GM21528 (cell line): ENCODE results near the gene DDX23.
"Not testable (repeated sequence)": the region's sequence is repeated elsewhere in the genome, so short reads cannot be mapped to it uniquely, and the experiment has no call there.

ENCODE experiments used
- ATAC-seq: cut with Tn5 transposase; IDR thresholded peaks from one replicate; pipeline ENCODE4 v1.9.1; 2021; ENCODE audit warnings: mild to moderate bottlenecking, moderate library complexity; ENCODE audit not compliant: unreplicated experiment, low FRiP score

The DDX23 gene

DNA sequence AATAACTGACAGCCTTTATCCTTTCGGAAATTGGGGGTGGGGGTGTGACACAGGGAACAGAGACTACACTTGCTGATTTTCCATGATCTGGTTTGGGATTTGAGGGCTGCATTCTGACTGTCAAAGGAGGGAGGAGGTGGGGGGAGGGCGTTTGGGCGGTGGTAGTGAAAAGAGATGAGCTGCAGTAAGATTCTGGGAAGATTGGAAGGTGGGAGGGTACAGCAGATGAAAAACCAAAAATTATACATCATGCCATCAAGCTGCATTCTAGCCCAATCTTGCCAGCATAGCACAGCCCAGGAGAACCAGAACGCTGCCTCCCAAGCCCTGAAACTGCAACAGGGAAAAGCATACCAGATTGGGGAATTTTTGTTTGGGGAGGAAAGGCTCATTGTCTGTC, 11.3 kb upstream of the DDX23 start:
- no peak for ATAC-seq

DNA sequence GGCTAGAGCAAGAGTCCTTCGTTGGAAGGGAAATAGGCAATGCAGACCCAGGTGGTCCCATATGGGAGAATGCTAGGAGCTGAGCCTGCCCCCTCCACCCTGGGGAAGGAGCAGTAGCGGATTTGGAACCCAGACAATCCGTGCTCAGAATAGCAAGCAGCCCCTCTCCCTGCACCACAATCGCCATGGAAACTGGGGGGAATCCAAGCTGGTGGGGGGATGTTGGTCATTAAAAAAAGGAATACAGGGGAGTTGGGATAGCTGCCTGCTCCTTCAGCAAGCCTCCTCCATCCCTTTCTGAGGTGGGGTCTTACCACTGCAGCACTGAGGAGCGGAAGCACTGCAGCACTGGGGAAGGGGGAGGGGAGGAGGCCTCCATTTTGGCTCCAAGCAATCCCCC, 10.8 kb upstream of the DDX23 start:
- no peak for ATAC-seq

DNA sequence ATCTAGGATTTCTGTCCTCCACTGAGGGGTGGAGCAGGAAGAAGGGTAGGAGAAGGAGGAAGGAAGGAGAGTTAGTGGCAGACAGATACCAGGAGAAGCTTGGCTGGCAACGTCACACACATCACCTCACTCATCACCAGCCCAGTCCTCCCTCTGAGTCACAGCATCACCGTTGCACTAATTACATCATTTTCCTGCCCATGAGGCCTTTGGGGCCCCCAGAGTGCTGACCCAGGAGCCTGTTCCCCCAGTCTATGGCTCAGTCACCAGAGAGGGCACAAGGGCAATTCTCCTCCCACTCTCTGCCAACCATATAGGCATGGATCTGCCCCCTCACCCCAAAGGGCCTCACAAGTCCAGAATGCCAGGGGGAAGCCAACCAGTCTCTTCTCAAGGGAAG, 9.1 kb upstream of the DDX23 start:
- no peak for ATAC-seq

DNA sequence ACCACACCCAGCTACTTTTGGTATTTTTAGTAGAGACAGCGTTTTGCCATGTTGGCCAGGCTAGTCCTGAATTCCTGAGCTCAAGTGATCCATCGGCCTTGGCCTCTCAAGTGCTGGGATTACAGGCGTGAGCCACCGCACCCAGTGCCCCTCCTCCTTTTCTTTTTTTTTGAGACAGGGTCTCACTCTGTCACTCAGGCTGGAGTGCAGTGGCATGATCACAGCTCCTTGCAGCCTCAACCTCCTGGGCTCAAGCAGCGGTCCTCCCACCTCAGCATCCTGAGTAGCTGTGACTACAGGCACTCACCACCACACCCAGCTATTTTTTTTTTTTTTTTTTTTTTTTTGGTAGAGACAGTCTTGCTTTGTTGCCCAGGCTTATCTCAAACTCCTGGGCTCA, 8.3 kb upstream of the DDX23 start:
- not testable (repeated sequence) for ATAC-seq

DNA sequence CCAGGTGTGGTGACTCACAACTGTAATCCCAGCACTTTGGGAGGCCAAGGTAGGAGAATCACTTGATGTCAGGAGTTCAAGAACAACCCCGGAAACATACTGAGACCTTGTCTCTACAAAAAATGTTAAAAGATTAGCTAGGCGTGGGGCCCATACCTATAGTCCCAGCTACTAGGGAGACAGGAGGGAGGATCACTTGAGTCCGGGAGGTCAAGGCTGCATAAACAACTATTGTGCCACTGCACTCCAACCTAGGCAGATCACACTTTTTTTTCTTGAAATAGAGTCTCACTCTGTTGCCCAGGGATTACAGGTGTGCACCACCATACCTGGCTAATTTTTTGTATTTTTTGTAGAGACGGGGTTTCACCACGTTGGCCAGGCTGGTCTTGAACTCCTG, 7.6 kb upstream of the DDX23 start:
- no peak for ATAC-seq

DNA sequence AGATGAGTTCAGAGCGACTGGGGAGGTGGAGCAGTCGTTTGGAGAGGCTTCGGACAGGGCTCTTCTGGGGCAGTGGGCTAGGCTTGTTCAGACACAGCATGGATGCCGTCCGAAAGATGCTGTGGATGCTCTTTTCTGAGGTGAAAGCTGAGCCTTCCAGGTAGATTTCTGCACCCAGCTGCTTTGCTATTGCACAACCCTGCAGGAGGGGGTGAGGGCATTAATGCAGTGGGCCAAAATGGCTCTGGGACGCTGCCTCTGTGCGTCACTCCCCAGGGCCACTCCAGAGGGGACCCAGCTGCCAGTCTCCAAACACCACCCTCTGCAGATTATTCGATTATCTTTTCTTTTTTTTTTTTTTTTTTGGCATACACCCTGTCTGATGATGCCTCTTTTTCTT, 6.1 kb upstream of the DDX23 start:
- ATAC-seq = no peak

DNA sequence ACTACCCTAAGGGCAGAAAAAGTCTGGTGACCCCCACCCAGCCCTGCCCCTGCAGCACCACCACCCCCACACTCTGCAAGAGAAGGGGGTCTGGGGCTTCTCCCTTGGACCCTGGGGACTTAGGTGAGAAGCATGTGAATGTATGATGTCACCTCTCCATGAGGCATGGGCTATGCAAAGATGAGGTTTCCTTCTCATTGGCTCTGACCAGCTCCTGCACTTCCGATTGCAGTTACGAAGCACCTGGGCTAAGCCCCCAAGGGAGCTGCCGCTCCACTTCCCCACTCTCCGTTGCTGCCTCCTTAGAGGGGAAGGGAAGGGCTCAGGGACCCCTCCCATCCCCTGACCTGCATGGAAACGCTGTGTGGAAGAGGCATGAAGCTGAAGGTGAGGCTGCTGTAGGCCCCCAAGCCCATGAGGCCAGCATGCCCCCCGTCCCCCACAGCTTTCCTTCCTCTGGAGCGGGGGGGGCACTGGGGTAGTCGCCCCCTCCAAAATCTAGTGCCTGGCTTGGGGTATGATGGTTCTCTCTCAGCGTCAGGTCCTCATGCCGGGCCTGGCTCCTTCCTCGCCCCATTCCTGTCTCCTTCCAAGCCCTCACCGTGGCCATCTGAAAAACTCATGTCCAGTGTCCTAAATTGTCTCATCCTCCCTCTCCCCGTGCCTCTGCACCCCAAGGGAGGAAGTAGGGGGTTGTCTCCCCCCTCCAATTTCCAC, 5.5 kb upstream of the DDX23 start:
- ATAC-seq = no peak

DNA sequence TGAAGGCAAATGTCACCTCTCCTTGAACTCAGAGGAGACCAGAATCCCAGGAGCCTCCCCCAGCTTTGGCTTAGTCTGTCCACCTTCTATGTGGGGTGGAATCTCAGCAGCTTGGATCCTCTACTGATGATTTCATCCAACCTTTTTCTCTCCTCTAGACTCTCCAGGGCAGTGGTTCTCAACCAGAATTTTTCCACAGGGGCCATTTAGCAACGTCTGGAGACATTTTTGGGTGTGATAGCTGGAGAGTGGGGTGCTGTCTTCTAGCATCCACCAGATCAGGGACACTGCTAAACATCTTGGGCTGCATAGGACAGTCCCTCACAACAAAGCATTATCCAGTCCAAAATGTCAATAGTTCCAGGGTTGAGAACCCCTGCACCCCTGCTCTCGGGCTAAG, 4.4 kb upstream of the DDX23 start:
- ATAC-seq = no peak

DNA sequence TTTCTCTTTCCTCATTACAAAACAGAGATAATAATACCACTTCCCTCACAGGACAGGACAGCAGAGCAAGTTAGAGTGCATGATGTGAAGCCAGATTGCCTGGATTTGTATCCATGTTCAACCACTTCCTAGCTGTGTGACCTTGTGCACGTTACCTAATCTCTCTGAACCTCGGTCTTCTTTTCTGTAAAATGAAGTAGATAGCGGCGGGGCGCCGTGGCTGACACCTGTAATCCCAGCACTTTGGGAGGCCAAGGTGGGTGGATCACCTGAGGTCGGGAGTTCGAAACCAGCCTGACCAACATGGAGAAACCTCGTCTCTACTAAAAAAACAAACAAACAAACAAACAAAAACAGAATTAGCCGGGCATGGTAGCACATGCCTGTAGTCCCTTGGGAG, 3.0 kb upstream of the DDX23 start:
- not testable (repeated sequence) for ATAC-seq

DNA sequence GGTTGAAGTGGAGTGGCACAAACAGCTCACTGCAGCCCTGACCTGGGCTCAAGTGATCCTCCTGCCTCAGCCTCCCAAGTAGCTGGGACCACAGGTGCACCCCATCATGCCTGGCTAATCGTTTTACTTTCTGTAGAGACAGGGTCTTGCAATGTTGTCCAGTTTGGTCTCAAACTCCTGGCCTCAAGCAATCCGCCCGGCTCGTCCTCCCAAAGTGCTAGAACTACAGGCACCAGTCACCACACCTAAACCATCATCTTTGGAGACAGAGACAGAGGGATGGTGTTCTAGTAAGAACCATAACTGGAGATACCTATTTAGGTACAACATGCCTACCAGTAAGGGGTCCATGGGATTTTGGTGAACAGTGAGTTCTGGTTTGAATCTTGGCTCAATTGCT, 2.5 kb upstream of the DDX23 start:
- no peak for ATAC-seq

DNA sequence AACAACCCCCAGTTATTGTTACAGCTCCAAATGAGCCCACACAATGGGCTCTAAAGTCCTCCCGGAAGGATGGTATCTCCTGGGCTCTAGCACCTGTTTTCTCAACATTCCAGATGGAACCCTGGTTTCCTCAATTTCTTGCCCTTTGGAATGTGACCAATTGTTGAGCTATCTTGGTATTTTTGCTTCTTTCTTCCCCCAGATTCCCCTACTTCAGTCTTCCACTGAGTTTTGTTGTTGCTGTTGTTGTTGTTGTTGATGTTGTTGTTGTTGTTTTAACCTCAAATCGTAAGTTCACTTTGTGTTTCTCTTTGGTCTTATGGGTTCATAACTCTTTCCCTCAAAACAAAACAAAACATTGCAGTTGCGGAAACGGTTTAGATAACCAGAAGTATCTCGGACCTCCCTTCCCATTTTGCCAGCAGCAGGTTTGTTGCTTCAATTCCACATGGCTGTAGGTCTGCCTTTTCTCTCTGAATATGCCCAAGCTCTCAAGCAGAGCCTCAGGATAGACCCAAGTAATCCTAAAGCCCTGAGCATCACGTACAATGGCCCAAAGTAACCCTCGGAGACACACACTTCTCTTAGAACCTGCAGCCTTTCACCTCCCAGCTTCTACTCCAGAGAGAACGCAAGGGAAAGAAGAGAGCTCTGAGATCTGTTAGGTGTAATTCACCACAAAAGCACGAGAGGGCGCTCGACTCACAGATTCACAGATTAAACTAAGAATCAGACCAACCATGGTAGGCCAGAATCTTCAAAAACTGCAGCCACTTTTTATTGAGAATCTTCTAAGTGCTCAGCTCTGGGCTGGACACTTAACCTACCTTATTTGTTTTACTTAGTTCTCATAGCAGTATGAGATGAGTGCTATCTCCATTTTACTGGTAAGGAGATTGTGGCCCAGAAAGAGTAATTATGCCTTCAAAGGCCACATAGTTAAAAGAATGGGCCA, 1.0 kb upstream of the DDX23 start:
- no peak for ATAC-seq

DNA sequence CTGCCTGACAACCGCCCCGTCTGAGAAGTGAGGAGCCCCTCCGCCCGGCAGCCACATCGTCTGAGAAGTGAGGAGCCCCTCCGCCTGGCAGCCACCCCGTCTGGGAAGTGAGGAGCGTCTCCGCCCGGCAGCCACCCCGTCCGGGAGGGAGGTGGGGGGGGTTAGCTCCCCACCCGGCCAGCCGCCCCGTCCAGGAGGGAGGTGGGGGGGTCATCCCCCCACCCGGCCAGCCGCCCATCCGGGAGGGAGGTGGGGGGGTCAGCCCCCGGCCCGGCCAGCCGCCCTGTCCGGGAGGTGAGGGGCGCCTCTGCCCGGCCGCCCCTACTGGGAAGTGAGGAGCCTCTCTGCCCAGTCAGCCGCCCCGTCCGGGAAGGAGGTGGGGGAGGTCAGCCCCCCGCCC, 9.9 kb downstream of the DDX23 start:
- not testable (repeated sequence) for ATAC-seq

DNA sequence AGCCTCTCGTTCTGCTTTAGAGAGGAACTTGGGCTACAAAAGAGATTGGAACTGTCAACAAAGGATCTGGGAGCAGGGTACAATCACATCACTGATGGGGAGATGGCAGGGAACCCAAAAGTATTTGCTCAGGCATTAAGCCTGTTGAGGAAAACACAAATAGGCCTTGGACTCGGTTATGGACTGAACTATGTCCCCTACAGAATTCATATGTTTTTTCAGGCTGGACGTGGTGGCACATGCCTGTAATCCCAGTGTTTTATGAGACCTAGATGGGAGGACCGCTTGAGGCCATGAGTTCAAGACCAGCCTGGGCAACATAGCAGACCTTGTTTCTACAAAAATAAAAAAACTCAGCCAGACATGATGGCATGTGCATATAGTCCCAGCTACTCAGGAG, 13.9 kb downstream of the DDX23 start:
- ATAC-seq = no peak

DNA sequence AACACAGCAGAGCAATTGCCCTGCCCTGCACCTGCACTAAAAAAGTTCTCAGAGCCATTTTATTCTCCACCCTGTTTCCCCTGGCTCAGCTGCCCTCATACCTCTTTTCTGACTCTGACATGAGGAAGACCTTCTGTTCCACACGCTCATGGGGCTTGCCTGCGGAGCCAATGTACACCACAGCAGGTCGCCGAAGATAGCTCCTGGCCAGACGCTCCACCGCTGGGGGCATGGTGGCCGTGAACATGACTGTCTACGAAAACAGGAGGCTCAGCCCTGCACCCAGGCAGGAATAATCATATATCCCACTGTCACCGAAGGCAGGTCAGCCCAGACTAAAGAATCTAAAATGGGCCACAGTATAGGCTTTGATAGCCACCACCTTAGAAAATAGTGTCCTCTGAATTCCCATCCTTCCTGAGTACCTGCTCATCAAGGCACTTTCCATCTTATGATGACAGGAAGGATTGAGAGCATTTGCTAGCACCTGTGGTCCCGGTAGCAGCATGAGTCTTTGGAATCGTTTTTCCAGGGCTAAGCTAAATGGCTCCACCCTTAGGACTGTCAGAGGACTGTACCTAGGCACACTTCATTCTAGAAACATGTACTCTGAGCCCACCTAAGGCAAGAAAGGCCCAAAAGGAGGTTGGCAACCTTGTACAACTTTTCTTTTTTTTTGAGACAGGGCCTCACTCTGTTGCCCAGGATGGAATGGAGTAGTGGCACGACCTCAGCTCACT, 19.5 kb downstream of the DDX23 start:
- ATAC-seq = no peak

DNA sequence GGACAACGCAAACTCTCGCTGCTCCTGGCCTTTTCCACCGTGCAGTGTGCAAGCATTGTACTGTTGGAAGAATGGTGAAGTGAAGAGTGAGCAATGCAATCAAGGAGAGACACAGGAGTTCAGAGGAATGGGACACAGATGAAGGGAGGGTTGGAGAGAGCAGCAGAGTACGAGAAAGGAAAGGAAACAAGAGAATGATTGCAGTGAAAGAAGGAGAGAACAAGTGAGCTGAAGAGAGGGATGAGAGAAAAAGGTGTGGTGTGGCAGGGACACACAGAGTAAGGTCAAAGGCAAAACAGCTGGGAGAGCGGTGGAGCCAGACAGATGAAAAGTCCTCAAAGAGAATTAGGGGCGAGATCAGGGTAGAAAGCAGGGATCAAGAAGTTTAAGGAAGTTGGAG, 20.7 kb downstream of the DDX23 start:
- no peak for ATAC-seq

DNA sequence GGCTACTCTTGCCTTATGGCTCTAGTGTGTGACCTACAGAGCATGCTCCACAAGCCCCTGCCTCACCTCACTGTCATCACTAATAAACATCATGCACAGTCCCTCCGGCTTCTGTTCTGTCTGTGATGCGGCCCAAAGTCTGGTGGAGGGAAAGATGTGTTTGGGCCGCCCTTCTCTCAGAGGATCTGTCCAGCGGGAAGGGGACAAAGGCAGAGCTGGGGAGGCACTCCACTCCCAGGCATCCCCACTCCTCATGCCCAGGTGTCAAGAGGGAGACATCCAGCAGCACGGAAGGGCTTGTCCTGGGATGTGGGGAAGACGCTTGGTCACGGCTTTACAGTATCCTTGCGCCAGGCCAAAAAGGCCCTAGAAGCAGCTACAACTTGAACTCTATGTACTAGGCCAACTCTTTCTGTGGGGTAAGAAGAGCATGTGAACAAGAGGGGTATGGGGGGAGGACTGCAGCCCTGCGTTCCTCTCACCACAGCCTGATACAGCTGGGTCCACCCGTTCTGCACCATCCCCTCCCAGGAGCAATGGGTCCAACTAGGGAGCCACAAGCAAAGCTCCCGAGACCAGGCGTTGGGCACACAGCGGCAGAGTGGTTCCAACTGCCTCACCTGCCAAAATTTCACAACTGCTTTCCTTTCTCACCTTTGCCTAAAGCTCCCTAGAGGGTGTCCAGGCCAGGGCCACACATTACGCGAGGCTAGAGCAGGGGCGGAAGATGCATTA, 23.0 kb downstream of the DDX23 start:
- no peak for ATAC-seq

DNA sequence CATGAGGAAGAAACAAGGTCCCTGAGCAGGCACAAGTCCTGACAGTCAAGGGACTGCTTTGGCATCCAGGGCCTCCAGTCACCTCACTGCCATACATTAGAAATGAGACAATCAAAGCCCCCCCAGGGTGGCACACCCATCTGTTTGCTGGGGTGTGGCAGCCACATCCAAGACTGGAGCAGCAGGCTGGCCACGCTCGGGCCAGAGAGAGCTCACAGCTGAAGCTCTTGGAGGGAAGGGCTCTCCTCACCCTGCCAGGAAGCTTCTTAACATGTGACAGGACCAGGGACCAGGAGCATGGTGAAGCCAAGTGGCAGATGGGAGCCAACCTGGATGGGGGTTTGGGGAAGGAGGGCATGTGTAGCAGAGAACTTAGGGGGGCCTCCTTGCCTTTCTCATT, 23.7 kb downstream of the DDX23 start:
- no peak for ATAC-seq

DNA sequence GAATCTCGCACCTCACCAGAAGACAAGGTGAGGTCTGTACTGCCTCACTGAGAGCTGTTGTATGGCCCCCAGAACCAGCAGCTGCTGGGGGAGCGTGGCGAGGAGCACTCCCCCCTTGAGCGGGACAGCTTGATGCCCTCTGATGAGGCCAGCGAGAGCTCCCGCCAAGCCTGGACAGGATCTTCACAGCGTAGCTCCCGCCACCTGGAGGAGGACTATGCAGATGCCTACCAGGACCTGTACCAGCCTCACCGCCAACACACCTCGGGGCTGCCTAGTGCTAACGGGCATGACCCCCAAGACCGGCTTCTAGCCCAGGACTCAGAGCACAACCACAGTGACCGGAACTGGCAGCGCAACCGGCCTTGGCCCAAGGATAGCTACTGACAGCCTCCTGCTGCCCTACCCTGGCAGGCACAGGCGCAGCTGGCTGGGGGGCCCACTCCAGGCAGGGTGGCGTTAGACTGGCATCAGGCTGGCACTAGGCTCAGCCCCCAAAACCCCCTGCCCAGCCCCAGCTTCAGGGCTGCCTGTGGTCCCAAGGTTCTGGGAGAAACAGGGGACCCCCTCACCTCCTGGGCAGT, 24.4 kb downstream of the DDX23 start:
- no peak for ATAC-seq

DNA sequence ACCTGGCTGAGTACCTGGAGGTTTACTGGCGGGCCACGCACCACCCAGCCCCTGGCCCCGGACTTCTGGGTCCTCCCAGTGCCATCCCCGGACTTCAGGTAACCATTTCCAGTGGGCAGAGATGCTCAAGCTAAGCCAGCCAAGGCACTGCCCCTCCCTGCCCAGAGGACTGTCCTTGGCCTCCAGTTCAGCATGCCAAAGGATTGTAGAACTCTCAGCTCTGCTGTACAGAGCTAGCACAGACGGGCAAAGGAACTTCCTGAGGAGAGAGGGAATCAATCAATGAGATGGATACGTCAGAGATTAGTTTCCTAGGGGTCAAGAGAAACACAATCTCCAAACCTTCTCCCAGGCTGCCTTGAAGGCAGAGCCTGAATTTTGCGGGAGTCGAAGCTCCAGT, 24.9 kb downstream of the DDX23 start:
- ATAC-seq = no peak

DNA sequence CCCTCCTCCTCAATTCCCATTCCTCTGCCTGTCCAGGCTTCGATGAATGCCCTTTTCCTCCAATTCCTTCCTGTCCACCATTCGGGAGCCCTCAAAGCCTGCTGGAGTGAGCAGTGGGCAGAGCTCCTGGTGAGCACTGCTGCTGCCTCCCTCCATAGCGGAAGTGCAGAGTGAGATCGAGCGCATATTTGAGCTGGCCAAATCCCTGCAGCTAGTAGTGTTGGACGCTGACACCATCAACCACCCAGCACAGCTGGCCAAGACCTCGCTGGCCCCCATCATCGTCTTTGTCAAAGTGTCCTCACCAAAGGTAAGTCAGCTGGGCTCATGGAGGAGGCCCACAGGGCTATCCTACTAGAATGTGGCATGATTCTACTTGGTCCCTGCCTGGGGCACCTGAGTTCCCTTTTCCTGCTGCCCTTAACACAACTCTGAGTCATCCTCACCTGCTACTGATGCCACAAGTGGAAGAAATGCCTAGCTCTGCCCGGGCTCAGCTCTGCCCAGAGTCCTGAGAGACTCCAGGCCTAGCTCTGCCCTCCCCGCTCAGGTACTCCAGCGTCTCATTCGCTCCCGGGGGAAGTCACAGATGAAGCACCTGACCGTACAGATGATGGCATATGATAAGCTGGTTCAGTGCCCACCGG, 25.6 kb downstream of the DDX23 start:
- ATAC-seq = no peak
